ENCODE measurements around the gene EPHB2. TPM values are rescaled to one million over a fixed set of nuclear protein-coding genes. Genes with fewer than 3 reads are reported as not detected.

EPHB2 gene
- total and polyA plus RNA-seq, 2 donors (not counting 1 experiment from before 2014, with no cell fraction given) = 0.07 to 0.39 TPM

DNA sequence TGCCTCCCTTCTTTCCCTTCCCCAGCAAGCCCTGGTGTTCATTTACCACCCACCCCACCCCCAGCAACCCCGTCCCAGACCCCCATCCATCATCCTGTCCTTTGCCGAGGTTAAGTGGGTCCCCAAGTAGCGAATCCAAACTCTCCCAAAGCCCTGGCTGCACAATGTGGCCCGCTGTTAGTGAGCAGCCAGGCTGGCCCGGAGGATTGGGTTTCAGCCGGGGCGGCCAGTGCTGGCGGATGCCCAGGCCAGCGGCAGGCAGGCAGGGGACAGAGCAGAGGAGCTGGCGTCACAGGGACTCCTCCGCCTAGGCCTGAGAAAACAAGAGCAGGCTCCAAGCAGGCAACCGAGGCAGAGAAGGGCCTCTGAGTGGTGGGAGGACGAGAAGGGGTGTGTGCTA, 61.4 kb downstream of the EPHB2 start:
- Mint-ChIP-seq H3K9me3 (ENCODE audit: insufficient read depth) (no peaks in the 10 kb centered on the region), H3K4me3 (no peak overlapping the region), H3K4me1 (no peaks in the 10 kb centered on the region), H3K27ac (no peak overlapping the region), H3K27me3 (peaks cover 27% of the 10 kb centered on the region)
- intact Hi-C loops (cut with micrococcal nuclease) = no loop called here
- ChIA-PET CTCF (no interaction called here), POLR2A (no interaction called here)
- H3K4me2 ChIP-seq (replicated peaks; ENCODE audit: low read depth, low read length, poor library complexity, severe bottlenecking) = no peak overlapping the region
- no peak overlapping the region for H3K9ac ChIP-seq (ENCODE audit: low read length)
- H3K9me3 ChIP-seq (ENCODE audit: control extremely low read depth in 1 of 3, control insufficient read depth in 2 of 3, insufficient read depth in 1 of 3, low read length in 2 of 3) = no peaks in the 10 kb centered on the region
- no peaks in the 10 kb centered on the region for H3K36me3 ChIP-seq (replicated peaks in 1 of 2; ENCODE audit: control extremely low read depth in 1 of 2, control insufficient read depth in 1 of 2, extremely low read depth in 1 of 2, insufficient read depth in 2 of 2, low read length in 1 of 2)
- no peak for ATAC-seq (ENCODE audit: low read depth)
- no peak for DNase-seq
- H2AFZ ChIP-seq (ENCODE audit: insufficient read depth, low read depth, low read length, poor library complexity, severe bottlenecking) = no peak overlapping the region
- TF ChIP-seq, protein P1, sequence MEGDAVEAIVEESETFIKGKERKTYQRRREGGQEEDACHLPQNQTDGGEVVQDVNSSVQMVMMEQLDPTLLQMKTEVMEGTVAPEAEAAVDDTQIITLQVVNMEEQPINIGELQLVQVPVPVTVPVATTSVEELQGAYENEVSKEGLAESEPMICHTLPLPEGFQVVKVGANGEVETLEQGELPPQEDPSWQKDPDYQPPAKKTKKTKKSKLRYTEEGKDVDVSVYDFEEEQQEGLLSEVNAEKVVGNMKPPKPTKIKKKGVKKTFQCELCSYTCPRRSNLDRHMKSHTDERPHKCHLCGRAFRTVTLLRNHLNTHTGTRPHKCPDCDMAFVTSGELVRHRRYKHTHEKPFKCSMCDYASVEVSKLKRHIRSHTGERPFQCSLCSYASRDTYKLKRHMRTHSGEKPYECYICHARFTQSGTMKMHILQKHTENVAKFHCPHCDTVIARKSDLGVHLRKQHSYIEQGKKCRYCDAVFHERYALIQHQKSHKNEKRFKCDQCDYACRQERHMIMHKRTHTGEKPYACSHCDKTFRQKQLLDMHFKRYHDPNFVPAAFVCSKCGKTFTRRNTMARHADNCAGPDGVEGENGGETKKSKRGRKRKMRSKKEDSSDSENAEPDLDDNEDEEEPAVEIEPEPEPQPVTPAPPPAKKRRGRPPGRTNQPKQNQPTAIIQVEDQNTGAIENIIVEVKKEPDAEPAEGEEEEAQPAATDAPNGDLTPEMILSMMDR (IDR thresholded peaks at IDR 0.05) = no peak
- no peak for TF ChIP-seq EZH2 (IDR thresholded peaks at IDR 0.05; ENCODE audit: borderline replicate concordance, insufficient read depth, low read depth, low read length, poor library complexity, severe bottlenecking)
- no peak overlapping the region for H3K4me3 ChIP-seq (ENCODE audit: control extremely low read depth in 1 of 5, extremely low read depth in 1 of 5, insufficient read depth in 1 of 5, low read depth in 2 of 5, low read length in 4 of 5)
- no peaks in the 10 kb centered on the region for H4K20me1 ChIP-seq (ENCODE audit: control insufficient read depth, insufficient read depth, low read length, poor library complexity, severe bottlenecking)
- no peaks in the 10 kb centered on the region for H3K79me2 ChIP-seq (ENCODE audit: control insufficient read depth, insufficient read depth, low read length)
- no peaks in the 10 kb centered on the region for H3K27me3 ChIP-seq (replicated peaks in 1 of 4; ENCODE audit: control extremely low read depth in 1 of 4, control insufficient read depth in 3 of 4, insufficient read depth in 4 of 4, low read length in 3 of 4)
- H3K4me1 ChIP-seq (ENCODE audit: control insufficient read depth in 2 of 2, insufficient read depth in 2 of 2, low read length in 2 of 2) = no peaks in the 10 kb centered on the region
- H3K27ac ChIP-seq (ENCODE audit: low read length in 2 of 2) = no peak overlapping the region
- WGBS (ENCODE audit: insufficient coverage) = 91% methylated on average over 12 of the region's 13 CpGs

DNA sequence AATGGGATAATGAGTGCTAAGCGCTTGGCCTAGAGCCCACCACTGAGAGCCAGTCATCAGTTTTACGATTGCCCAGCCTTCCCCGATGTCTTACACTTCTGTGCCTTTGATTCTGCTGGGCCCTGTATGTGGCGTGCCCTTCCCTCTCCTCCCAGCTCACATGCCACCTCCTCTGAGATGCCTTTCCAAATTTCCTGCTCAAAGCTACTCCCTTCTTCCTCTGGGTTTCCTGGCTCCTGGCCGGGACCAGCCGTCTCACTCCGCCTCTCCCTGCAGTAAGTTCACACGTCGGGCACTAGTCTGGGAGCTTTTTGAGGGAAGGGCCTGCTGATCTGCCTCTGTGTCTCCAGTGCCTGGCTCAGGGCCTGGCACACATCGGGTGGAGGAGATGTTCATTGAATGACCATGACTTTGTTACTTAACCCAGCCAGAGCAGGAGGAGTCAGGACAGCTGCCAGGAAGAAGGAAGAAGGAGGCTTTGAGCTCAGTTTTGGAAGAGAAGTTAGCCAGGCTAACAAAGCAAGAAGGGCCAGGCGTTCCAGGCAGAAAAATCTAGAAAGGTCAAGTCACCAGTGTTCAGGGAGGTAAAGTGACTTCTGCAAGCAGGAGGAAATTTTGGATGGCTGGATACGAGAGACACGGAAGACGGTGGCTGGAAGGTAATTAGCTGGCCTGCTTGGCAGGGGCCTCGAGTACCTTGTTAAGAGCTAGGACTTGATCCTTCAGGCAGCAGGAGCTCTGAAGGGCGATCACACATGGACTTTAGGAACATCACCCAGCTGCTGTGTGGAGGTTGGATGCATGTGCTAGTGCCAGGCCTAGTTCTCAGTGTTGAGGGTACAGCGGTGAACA, 63.6 kb downstream of the EPHB2 start:
- CTCF ChIA-PET = no interaction called here
- Histone ChIP-seq H3K9me3 (ENCODE audit: control extremely low read depth in 1 of 3, control insufficient read depth in 2 of 3, insufficient read depth in 1 of 3, low read length in 2 of 3) (no peaks in the 10 kb centered on the region), H2AFZ (ENCODE audit: insufficient read depth, low read depth, low read length, poor library complexity, severe bottlenecking) (no peak overlapping the region), H3K4me3 (ENCODE audit: control extremely low read depth in 1 of 5, extremely low read depth in 1 of 5, insufficient read depth in 1 of 5, low read depth in 2 of 5, low read length in 4 of 5) (no peak overlapping the region), H3K9ac (ENCODE audit: low read length) (no peak overlapping the region), H3K27me3 (replicated peaks in 1 of 4; ENCODE audit: control extremely low read depth in 1 of 4, control insufficient read depth in 3 of 4, insufficient read depth in 4 of 4, low read length in 3 of 4) (peaks cover 0 to 4% (median 0%) of the 10 kb centered on the region in 4 experiments), H3K4me2 (replicated peaks; ENCODE audit: low read depth, low read length, poor library complexity, severe bottlenecking) (no peak overlapping the region), H3K27ac (ENCODE audit: low read length in 2 of 2) (no peak overlapping the region), H3K79me2 (ENCODE audit: control insufficient read depth, insufficient read depth, low read length) (no peaks in the 10 kb centered on the region), H4K20me1 (ENCODE audit: control insufficient read depth, insufficient read depth, low read length, poor library complexity, severe bottlenecking) (no peaks in the 10 kb centered on the region), H3K36me3 (replicated peaks in 1 of 2; ENCODE audit: control extremely low read depth in 1 of 2, control insufficient read depth in 1 of 2, extremely low read depth in 1 of 2, insufficient read depth in 2 of 2, low read length in 1 of 2) (no peaks in the 10 kb centered on the region), H3K4me1 (ENCODE audit: control insufficient read depth in 2 of 2, insufficient read depth in 2 of 2, low read length in 2 of 2) (no peaks in the 10 kb centered on the region)
- H3K4me1 Mint-ChIP-seq = no peaks in the 10 kb centered on the region
- TF ChIP-seq, protein P1 (IDR thresholded peaks at IDR 0.05) = no peak
- no peak for TF ChIP-seq EZH2 (IDR thresholded peaks at IDR 0.05; ENCODE audit: borderline replicate concordance, insufficient read depth, low read depth, low read length, poor library complexity, severe bottlenecking)
- no peak for ATAC-seq (ENCODE audit: low read depth)
- no peaks in the 10 kb centered on the region for H3K9me3 Mint-ChIP-seq (ENCODE audit: insufficient read depth)
- DNase-seq = no peak
- POLR2A ChIA-PET = no interaction called here
- no peak overlapping the region for H3K27ac Mint-ChIP-seq
- no peak overlapping the region for H3K4me3 Mint-ChIP-seq
- WGBS (ENCODE audit: insufficient coverage) = 97% methylated on average over 14 of the region's 17 CpGs
- peaks cover 24% of the 10 kb centered on the region for H3K27me3 Mint-ChIP-seq
- intact Hi-C loops (cut with micrococcal nuclease) = no loop called here

All from B cell (primary cell).